ENCODE measurements around the gene KCNN3. TPM values are rescaled to one million over a fixed set of nuclear protein-coding genes. Genes with fewer than 3 reads are reported as not detected.

The KCNN3 gene
- total and polyA plus RNA-seq, 2 donors (not counting 1 experiment from before 2014, with no cell fraction given), result 0.17 to 0.82 TPM

DNA sequence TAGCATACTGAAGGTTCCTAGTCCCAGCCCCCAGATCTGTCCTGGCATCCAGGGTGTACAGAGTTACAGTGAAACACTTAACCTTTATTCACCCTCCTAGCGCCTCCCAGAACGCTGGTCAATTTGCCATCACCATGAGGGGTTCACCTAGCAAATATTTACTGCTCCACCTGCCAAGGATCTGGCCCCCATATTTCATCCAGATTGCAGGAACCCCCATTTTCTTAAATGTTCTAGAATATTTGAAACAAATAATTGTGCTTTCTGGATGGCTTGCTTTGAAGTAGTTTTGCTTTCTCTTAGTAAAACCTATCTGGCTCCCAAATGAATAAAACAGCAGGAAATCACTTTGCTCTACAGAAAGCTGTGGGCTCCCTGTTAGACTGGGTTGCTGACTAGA lies 37.7 kb downstream of the KCNN3 start:
- no peaks in the 10 kb centered on the region for H3K79me2 ChIP-seq (ENCODE audit: control insufficient read depth, insufficient read depth, low read length)
- no peak overlapping the region for H3K9ac ChIP-seq (ENCODE audit: low read length)

DNA sequence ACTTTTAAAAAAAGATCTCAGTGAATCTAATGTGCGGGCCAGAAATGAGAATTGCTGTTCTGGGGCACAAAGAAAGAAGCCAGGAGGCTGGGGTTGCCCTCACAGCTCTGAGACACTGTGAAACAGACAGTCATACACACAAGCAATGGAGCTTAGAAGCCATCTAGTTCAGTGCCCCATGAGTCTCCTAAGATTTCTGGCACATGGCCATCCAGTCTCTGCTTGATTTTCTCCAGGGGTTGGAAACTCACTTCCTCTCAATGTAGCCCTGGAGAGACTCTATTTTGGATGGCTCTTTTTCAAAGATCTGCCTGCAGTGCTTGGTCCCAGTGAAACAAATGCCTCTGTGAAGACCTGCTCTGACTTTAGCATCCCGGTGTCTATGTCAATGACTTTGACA lies 38.6 kb downstream of the KCNN3 start:
- ATAC-seq (ENCODE audit: low read depth) (no peak), DNase-seq (no peak)
- no peaks in the 10 kb centered on the region for H3K27me3 ChIP-seq (replicated peaks in 1 of 4; ENCODE audit: control extremely low read depth in 1 of 4, control insufficient read depth in 3 of 4, insufficient read depth in 4 of 4, low read length in 3 of 4)
- Mint-ChIP-seq H3K27ac (no peak overlapping the region), H3K9me3 (ENCODE audit: insufficient read depth) (no peaks in the 10 kb centered on the region), H3K4me3 (no peak overlapping the region), H3K27me3 (peaks cover 5% of the 10 kb centered on the region), H3K4me1 (no peaks in the 10 kb centered on the region)
- no peaks in the 10 kb centered on the region for H3K9me3 ChIP-seq (ENCODE audit: control extremely low read depth in 1 of 3, control insufficient read depth in 2 of 3, insufficient read depth in 1 of 3, low read length in 2 of 3)
- 100% methylated on average over 1 of the region's 2 CpGs for WGBS (ENCODE audit: insufficient coverage)
- intact Hi-C loops (cut with micrococcal nuclease), result no loop called here
- no peak overlapping the region for H2AFZ ChIP-seq (ENCODE audit: insufficient read depth, low read depth, low read length, poor library complexity, severe bottlenecking)
- H4K20me1 ChIP-seq (ENCODE audit: control insufficient read depth, insufficient read depth, low read length, poor library complexity, severe bottlenecking), result no peaks in the 10 kb centered on the region
- no peak overlapping the region for H3K9ac ChIP-seq (ENCODE audit: low read length)
- CTCF ChIA-PET, result no interaction called here
- no peak overlapping the region for H3K4me2 ChIP-seq (replicated peaks; ENCODE audit: low read depth, low read length, poor library complexity, severe bottlenecking)
- TF ChIP-seq, protein P1, sequence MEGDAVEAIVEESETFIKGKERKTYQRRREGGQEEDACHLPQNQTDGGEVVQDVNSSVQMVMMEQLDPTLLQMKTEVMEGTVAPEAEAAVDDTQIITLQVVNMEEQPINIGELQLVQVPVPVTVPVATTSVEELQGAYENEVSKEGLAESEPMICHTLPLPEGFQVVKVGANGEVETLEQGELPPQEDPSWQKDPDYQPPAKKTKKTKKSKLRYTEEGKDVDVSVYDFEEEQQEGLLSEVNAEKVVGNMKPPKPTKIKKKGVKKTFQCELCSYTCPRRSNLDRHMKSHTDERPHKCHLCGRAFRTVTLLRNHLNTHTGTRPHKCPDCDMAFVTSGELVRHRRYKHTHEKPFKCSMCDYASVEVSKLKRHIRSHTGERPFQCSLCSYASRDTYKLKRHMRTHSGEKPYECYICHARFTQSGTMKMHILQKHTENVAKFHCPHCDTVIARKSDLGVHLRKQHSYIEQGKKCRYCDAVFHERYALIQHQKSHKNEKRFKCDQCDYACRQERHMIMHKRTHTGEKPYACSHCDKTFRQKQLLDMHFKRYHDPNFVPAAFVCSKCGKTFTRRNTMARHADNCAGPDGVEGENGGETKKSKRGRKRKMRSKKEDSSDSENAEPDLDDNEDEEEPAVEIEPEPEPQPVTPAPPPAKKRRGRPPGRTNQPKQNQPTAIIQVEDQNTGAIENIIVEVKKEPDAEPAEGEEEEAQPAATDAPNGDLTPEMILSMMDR (IDR thresholded peaks at IDR 0.05), result no peak
- no peak for TF ChIP-seq EZH2 (IDR thresholded peaks at IDR 0.05; ENCODE audit: borderline replicate concordance, insufficient read depth, low read depth, low read length, poor library complexity, severe bottlenecking)
- H3K4me1 ChIP-seq (ENCODE audit: control insufficient read depth in 2 of 2, insufficient read depth in 2 of 2, low read length in 2 of 2), result no peaks in the 10 kb centered on the region
- H3K79me2 ChIP-seq (ENCODE audit: control insufficient read depth, insufficient read depth, low read length), result no peaks in the 10 kb centered on the region
- H3K36me3 ChIP-seq (replicated peaks in 1 of 2; ENCODE audit: control extremely low read depth in 1 of 2, control insufficient read depth in 1 of 2, extremely low read depth in 1 of 2, insufficient read depth in 2 of 2, low read length in 1 of 2), result no peaks in the 10 kb centered on the region
- no peak overlapping the region for H3K4me3 ChIP-seq (ENCODE audit: control extremely low read depth in 1 of 5, extremely low read depth in 1 of 5, insufficient read depth in 1 of 5, low read depth in 2 of 5, low read length in 4 of 5)
- no peak overlapping the region for H3K27ac ChIP-seq (ENCODE audit: low read length in 2 of 2)
- POLR2A ChIA-PET, result no interaction called here

More for the DNA sequence above, 37.7 kb downstream of the KCNN3 start:
- no peak for TF ChIP-seq EZH2 (IDR thresholded peaks at IDR 0.05; ENCODE audit: borderline replicate concordance, insufficient read depth, low read depth, low read length, poor library complexity, severe bottlenecking)
- TF ChIP-seq, protein P1 (IDR thresholded peaks at IDR 0.05), result no peak
- CTCF ChIA-PET, result interaction anchor here (0.5 kb wide), 1 partner anchor 286 kb away, joined by 3 read pairs; no protein-coding TSS in a partner anchor
- intact Hi-C loops (cut with micrococcal nuclease), result no loop called here
- ATAC-seq (ENCODE audit: low read depth) (no peak), DNase-seq (no peak)
- H3K4me3 ChIP-seq (ENCODE audit: control extremely low read depth in 1 of 5, extremely low read depth in 1 of 5, insufficient read depth in 1 of 5, low read depth in 2 of 5, low read length in 4 of 5), result no peak overlapping the region
- H3K4me1 Mint-ChIP-seq, result no peaks in the 10 kb centered on the region
- H3K27me3 ChIP-seq (replicated peaks in 1 of 4; ENCODE audit: control extremely low read depth in 1 of 4, control insufficient read depth in 3 of 4, insufficient read depth in 4 of 4, low read length in 3 of 4), result no peaks in the 10 kb centered on the region
- POLR2A ChIA-PET, result no interaction called here
- WGBS (ENCODE audit: insufficient coverage), result no CpG with 5 or more reads among the region's 2 CpGs
- H3K4me3 Mint-ChIP-seq, result no peak overlapping the region
- no peaks in the 10 kb centered on the region for H3K9me3 Mint-ChIP-seq (ENCODE audit: insufficient read depth)
- no peaks in the 10 kb centered on the region for H3K36me3 ChIP-seq (replicated peaks in 1 of 2; ENCODE audit: control extremely low read depth in 1 of 2, control insufficient read depth in 1 of 2, extremely low read depth in 1 of 2, insufficient read depth in 2 of 2, low read length in 1 of 2)
- peaks cover 0 to 2% of the 10 kb centered on the region in 2 donors for H3K4me1 ChIP-seq (ENCODE audit: control insufficient read depth in 2 of 2, insufficient read depth in 2 of 2, low read length in 2 of 2)
- H3K27ac ChIP-seq (ENCODE audit: low read length in 2 of 2), result no peak overlapping the region
- no peaks in the 10 kb centered on the region for H3K9me3 ChIP-seq (ENCODE audit: control extremely low read depth in 1 of 3, control insufficient read depth in 2 of 3, insufficient read depth in 1 of 3, low read length in 2 of 3)
- peaks cover 10% of the 10 kb centered on the region for H3K27me3 Mint-ChIP-seq
- no peak overlapping the region for H3K27ac Mint-ChIP-seq
- no peak overlapping the region for H3K4me2 ChIP-seq (replicated peaks; ENCODE audit: low read depth, low read length, poor library complexity, severe bottlenecking)
- no peaks in the 10 kb centered on the region for H4K20me1 ChIP-seq (ENCODE audit: control insufficient read depth, insufficient read depth, low read length, poor library complexity, severe bottlenecking)
- no peak overlapping the region for H2AFZ ChIP-seq (ENCODE audit: insufficient read depth, low read depth, low read length, poor library complexity, severe bottlenecking)

Data from B cell (primary cell).